GM12872 (cell line): ENCODE data around the gene PRRT1B.

ENCODE experiments used
- TF ChIP-seq, protein P1 (sequence below): IDR thresholded peaks from 3 replicates; pipeline ENCODE4 v1.5.1; 2011; ENCODE audit warnings: low read depth, mild to moderate bottlenecking, low read length, moderate library complexity; ENCODE audit not compliant: insufficient read depth

Gene PRRT1B

DNA sequence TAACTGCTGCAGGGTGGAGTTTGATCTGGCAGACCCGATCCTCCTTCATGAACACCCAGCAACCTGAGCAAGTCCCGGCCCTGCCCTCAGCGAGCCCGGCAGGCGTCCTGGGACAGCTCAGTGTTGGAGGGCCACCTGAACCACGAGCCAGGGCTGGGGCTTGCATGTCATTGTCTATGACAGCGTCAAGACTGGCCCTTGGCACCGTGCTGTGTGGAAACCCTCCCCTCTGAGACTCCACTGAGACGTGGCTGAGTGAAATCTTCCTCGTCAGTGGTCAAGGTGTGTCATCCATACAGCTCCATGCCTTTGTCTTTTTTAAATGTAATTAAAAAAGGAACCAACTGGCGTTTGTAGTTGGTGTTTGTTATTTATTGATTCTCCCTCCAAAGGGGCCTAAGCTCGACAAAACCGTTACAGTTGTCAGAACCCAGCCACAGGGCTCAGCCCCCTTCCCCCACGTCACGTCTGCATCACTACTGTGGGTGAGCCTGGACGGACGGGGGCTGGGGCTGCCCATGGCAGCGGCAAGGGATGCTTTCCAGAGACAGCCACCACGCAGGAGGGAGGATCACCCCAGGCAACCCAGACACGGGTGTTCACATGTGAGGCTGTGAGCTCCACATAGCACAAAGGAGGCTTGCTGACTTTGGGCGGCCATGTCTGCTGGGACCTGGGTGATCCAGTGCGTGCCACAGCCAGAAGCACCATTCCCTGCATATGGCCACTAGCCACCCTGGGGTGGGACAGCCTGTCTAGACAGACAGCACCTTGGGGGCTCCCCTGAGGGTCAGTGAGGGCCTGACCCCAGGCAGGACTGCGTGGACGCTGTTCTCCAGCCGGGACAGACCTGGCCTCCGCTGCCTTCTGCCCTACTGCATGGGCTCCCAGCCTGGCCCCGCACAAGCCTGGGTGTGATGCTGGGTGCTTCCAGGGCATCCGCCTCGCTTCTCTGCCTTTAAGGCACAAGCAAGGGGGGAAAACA, 21.6 kb upstream of the PRRT1B start:
- TF ChIP-seq, protein P1, sequence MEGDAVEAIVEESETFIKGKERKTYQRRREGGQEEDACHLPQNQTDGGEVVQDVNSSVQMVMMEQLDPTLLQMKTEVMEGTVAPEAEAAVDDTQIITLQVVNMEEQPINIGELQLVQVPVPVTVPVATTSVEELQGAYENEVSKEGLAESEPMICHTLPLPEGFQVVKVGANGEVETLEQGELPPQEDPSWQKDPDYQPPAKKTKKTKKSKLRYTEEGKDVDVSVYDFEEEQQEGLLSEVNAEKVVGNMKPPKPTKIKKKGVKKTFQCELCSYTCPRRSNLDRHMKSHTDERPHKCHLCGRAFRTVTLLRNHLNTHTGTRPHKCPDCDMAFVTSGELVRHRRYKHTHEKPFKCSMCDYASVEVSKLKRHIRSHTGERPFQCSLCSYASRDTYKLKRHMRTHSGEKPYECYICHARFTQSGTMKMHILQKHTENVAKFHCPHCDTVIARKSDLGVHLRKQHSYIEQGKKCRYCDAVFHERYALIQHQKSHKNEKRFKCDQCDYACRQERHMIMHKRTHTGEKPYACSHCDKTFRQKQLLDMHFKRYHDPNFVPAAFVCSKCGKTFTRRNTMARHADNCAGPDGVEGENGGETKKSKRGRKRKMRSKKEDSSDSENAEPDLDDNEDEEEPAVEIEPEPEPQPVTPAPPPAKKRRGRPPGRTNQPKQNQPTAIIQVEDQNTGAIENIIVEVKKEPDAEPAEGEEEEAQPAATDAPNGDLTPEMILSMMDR, result no peak

DNA sequence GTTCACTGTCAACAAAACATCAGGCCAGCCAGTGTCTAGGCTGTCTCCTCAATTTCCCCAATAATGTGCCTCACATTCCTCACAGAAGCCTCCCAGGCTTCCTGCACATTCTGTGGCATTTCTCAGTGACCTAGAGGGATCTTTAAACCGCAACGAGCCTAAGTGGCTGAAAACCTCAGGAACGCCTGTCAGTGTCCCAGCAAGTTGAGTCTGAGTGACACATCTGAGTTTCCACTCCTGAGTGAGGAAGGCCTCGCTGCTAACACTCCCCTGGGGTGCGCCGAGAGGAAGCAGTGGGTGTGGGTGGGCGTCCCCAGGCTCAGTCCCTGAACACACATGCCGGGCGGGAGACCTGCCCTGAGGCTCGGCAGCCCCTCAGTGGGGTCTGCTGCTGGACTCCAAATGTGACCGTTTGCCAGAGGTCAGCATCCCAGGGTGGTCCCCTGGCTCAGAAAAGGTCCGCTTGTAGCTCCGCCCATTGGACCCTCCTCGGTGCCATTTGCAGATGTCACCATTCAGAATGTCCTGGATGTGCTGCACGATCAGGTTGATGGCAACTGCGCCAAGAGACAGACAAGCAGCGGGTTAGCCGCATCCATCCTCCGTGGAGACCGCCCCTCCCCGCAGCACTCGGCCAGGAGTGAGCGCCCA, 20.5 kb upstream of the PRRT1B start:
- TF ChIP-seq, protein P1, result no peak

DNA sequence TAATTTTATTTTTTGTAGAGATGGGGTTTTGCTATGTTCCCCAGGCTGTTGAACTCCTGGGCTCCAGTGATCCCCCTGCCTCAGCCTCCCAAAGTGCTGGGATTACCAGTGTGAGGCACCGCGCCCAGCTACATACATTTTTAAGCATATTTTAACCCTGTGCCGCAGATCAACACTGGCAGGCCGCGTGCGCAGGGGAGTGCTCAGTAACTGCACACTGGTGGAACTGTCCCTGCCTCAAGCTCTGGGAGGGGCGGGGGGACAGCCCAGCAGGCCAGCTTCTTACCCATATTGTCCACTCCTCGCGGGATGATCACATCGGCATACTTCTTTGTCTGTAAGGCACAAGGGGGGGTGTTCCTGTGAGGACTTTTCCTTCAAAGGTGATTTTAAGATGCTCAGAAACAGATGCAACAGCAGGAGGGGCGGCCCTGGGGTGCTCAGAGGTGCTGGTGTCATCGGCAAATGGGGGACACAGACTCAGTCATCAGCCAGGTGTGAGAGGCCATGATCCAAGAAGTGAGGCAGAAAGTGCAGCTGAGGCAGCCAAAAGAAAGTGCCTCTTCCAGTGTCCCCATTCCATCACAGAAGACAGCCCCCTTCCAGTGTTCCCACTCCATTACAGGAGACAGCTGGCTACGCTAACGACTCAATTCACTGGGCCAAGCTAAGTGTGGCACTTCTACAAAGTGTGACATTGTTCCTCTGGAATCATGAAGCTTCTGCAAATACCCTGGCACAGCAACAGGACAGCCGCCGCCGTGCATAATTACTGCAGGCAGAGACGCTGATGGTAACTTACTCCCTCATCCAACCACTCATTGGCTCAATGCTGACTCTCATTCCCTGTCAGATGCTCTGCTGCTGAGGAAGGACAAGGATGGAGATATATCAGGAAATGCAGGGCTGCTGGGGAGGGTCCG, 19.4 kb upstream of the PRRT1B start:
- TF ChIP-seq, protein P1, result no peak

DNA sequence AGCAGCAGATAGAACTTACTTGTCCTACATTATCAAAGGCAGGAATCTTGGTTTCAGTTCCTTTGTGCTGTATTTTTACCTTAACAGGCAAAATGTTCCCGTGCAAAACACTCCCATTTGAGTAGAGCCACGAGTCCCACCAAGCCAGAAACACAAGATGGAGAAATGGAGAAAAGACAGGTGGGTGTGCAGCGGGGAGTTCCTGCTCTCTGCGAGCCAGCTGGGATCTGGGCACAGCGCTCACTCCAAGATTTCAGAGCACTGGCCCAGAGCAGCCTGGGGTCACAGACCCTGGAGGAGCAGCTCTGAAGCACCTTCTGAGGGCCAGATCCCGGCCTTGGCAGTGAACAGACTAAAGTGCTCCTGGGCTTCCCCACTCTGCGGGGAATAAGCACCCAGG, 17.1 kb upstream of the PRRT1B start:
- TF ChIP-seq, protein P1, result no peak

DNA sequence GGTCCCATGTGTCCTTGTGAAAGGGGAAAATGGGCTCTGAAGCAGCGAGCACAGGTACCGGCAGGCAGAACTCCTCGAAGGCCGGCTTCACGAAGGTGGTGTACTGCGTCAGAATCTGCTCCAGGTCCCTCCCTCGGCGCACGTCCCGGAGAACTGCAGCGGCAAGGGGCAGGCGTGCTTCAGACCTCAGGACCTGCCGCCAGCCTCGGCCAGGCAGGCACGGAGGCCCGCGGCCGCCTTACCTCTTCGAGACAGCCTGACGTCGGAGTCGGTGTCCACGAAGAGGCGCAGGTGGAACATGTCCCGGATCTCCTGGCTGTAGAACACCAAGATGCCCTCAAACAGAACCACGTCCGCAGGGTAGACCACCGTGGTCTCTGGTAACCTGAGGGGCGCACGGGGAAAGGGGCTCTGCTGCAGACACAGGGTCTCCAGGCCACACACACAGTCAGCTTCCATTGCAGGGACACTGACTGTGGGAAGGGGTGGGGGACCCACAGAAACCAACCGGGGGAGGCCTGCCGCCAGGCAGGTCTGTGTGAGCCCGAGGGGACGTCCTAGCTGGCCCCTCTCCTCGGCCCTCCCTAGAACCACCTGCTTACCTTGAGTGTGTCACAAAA, 16.3 kb upstream of the PRRT1B start:
- TF ChIP-seq, protein P1, result no peak

DNA sequence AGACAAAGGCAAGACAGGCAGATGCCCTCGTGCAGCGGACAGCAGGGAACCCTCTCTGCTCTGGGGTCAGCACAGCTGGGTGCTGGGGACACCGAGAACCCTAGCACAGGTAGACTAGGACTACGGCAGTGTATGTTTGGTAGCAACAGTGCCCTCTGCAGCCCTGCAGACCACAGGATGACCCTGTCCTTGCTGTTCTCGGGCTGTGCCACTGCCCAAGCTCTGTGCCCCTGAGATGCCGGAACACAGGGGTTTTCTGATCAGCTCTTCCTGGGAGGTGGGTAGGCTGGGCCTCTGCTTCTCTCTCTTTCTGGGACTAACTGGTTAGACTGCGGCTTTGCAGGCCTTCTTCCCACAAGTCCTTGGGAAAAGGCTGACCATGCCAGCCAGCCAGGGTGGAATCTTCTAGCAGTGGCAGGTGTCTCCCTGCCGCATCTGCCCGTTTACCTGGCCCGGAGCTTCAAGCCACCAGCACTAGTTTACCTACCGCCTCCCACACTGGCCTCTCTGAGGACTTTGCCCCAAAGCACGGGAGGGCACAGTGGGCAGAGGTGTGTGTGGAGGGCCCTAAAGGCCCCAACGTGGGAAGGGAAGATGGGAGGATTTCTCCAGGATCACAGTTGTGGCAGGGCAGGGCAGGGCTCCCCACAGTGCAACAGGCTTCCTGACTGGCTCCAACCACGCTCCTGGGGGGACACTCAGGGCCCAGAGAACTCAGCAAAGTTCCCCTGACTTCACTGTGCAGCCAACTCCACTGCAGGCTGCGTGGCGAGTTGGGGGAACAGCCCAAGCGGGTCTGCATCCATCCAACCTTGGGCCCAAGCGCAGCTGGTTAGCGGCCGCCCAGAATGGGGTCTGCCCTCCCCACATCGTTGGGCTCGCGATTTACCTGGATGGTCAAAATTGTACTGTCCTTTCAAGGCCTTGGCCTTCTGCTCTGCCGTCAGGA, 15.5 kb upstream of the PRRT1B start:
- TF ChIP-seq, protein P1, result no peak
